H9 (cell line): ENCODE results near the gene TRIM77. TPM values are rescaled to one million over a fixed set of nuclear protein-coding genes. Genes with fewer than 3 reads are reported as not detected.
"Not testable (repeated sequence)": the region's sequence is repeated elsewhere in the genome, so short reads cannot be mapped to it uniquely, and the experiment has no call there.

Source experiments
- DNase-seq: peaks from one replicate; pipeline ENCODE4 v3.0.0-alpha.2; 2017
- H2AFZ ChIP-seq: one replicate; pipeline ENCODE4 v1.6.1; 2013; ENCODE audit warnings: mild to moderate bottlenecking, low read length, control low read depth, moderate library complexity
- H2AK5ac ChIP-seq: 2 replicates; pipeline ENCODE4 v1.6.1; 2013; ENCODE audit warnings: low read length, control low read depth, mixed read lengths; ENCODE audit not compliant: insufficient read length
- H2BK120ac ChIP-seq: one replicate; pipeline ENCODE4 v1.6.1; 2013; ENCODE audit warnings: low read depth, mild to moderate bottlenecking, low read length, control low read depth, inconsistent platforms; ENCODE audit not compliant: poor library complexity, severe bottlenecking
- H2BK12ac ChIP-seq: 2 replicates; pipeline ENCODE4 v1.6.1; 2013; ENCODE audit warnings: low read length, control low read depth, mixed read lengths, low read depth; ENCODE audit not compliant: insufficient read length
- H2BK15ac ChIP-seq: 2 replicates; pipeline ENCODE4 v1.6.1; 2013; ENCODE audit warnings: low read depth, low read length, control low read depth
- H2BK20ac ChIP-seq: one replicate; pipeline ENCODE4 v1.6.1; 2013; ENCODE audit warnings: low read depth, mild to moderate bottlenecking, low read length, control low read depth, inconsistent platforms; ENCODE audit not compliant: poor library complexity, severe bottlenecking
- H2BK5ac ChIP-seq: 2 replicates; pipeline ENCODE4 v1.6.1; 2013; ENCODE audit warnings: low read length, control low read depth, mixed read lengths; ENCODE audit not compliant: insufficient read length
- H3K14ac ChIP-seq: 2 replicates; pipeline ENCODE4 v1.6.1; 2013; ENCODE audit warnings: low read length, control low read depth; ENCODE audit not compliant: insufficient read depth
- H3K18ac ChIP-seq: 2 replicates; pipeline ENCODE4 v1.6.1; 2013; ENCODE audit warnings: low read depth, mild to moderate bottlenecking, mixed read lengths, low read length, control low read depth; ENCODE audit not compliant: insufficient read length
- H3K23ac ChIP-seq: 2 replicates; pipeline ENCODE4 v1.6.1; 2013; ENCODE audit warnings: low read length, control low read depth, mixed read lengths, low read depth; ENCODE audit not compliant: insufficient read length
- H3K23me2 ChIP-seq: 2 replicates; pipeline ENCODE4 v1.6.1; 2013; ENCODE audit warnings: low read depth, mild to moderate bottlenecking, mixed read lengths, low read length, control low read depth; ENCODE audit not compliant: insufficient read length, poor library complexity, severe bottlenecking
- H3K27ac ChIP-seq: 2 replicates; pipeline ENCODE4 v1.5.1; 2013; ENCODE audit warnings: low read length, control low read depth, mixed read lengths, low read depth; ENCODE audit not compliant: insufficient read length
- H3K27me3 ChIP-seq: 2 replicates; pipeline ENCODE4 v1.6.1; 2013; ENCODE audit warnings: low read length, control low read depth, inconsistent platforms; ENCODE audit not compliant: insufficient read depth
- H3K4ac ChIP-seq: 2 replicates; pipeline ENCODE4 v1.6.1; 2013; ENCODE audit warnings: low read depth, mild to moderate bottlenecking, control low read depth, inconsistent platforms, low read length, moderate library complexity
- H3K4me1 ChIP-seq: 2 replicates; pipeline ENCODE4 v1.6.1; 2013; ENCODE audit warnings: low read length, control low read depth, inconsistent platforms; ENCODE audit not compliant: insufficient read depth
- H3K4me2 ChIP-seq: 2 replicates; pipeline ENCODE4 v1.6.1; 2013; ENCODE audit warnings: low read length, control low read depth, mixed read lengths; ENCODE audit not compliant: insufficient read length, insufficient read depth
- H3K56ac ChIP-seq: 2 replicates; pipeline ENCODE4 v1.6.1; 2013; ENCODE audit warnings: low read depth, mild to moderate bottlenecking, mixed read lengths, low read length, control low read depth; ENCODE audit not compliant: insufficient read length
- H3K79me1 ChIP-seq: 2 replicates; pipeline ENCODE4 v1.6.1; 2013; ENCODE audit warnings: low read depth, mild to moderate bottlenecking, moderate library complexity, low read length, control low read depth, inconsistent platforms; ENCODE audit not compliant: insufficient read depth, poor library complexity, severe bottlenecking
- H3K79me2 ChIP-seq: 2 replicates; pipeline ENCODE4 v1.6.1; 2013; ENCODE audit warnings: low read length, control low read depth, inconsistent platforms; ENCODE audit not compliant: insufficient read depth
- H3K9ac ChIP-seq: 2 replicates; pipeline ENCODE4 v1.6.1; 2013; ENCODE audit warnings: low read length, control low read depth, mixed read lengths; ENCODE audit not compliant: insufficient read length; ENCODE audit errors: extremely low read depth
- H3K9me3 ChIP-seq: one replicate; pipeline ENCODE4 v1.6.1; 2013; ENCODE audit warnings: low read depth, low read length, inconsistent platforms; ENCODE audit not compliant: control insufficient read depth
- H3T11ph ChIP-seq: one replicate; pipeline ENCODE4 v1.6.1; 2013; ENCODE audit warnings: mild to moderate bottlenecking, low read length, control low read depth, inconsistent platforms
- H4K20me1 ChIP-seq: one replicate; pipeline ENCODE4 v1.6.1; 2013; ENCODE audit not compliant: control insufficient read depth, insufficient read length, insufficient read depth
- H4K5ac ChIP-seq: 2 replicates; pipeline ENCODE4 v1.6.1; 2013; ENCODE audit warnings: low read depth, mild to moderate bottlenecking, mixed read lengths, low read length, control low read depth; ENCODE audit not compliant: insufficient read length
- H4K8ac ChIP-seq: replicated peaks from 2 replicates; pipeline ENCODE4 v1.6.1; 2013; ENCODE audit warnings: low read length, control low read depth, mixed read lengths, low read depth; ENCODE audit not compliant: insufficient read length
- H4K91ac ChIP-seq: 2 replicates; pipeline ENCODE4 v1.6.1; 2013; ENCODE audit warnings: low read depth, mild to moderate bottlenecking, moderate library complexity, mixed read lengths, low read length, control low read depth; ENCODE audit not compliant: insufficient read length
- H3K27ac Mint-ChIP-seq, 3 experiments: 2 replicates in 2 of 3; 3 replicates in 1 of 3; pipeline ENCODE4 v1.8.0; 2020 to 2021; ENCODE audit warnings: mixed read lengths in 3 of 3, mild to moderate bottlenecking in 1 of 3, moderate library complexity in 1 of 3
- H3K27me3 Mint-ChIP-seq: 2 replicates; pipeline ENCODE4 v1.8.0; 2021; ENCODE audit warnings: low read depth, mild to moderate bottlenecking, moderate library complexity, mixed read lengths
- H3K36me3 Mint-ChIP-seq, 3 experiments: 2 replicates in 2 of 3; 3 replicates in 1 of 3; pipeline ENCODE4 v1.8.0; 2020 to 2021; ENCODE audit warnings: low read depth in 3 of 3, mixed read lengths in 3 of 3; ENCODE audit not compliant: insufficient read depth in 1 of 3
- H3K4me1 Mint-ChIP-seq, 2 experiments: 2 replicates each; pipeline ENCODE4 v1.8.0; 2020; ENCODE audit warnings: mixed read lengths in 2 of 2
- H3K4me3 Mint-ChIP-seq, 2 experiments: 2 replicates in 1 of 2; 3 replicates in 1 of 2; pipeline ENCODE4 v1.8.0; 2020 to 2021; ENCODE audit warnings: mild to moderate bottlenecking in 2 of 2, mixed read lengths in 2 of 2, moderate library complexity in 1 of 2
- H3K9me3 Mint-ChIP-seq, 2 experiments: 2 replicates in 1 of 2; 3 replicates in 1 of 2; pipeline ENCODE4 v1.8.0; 2020; ENCODE audit warnings: mild to moderate bottlenecking in 2 of 2, mixed read lengths in 2 of 2, moderate library complexity in 1 of 2
- WGBS: extraction: QIAGEN DNeasy Blood & Tissue Kit; methylation state at CpG from one replicate; pipeline ENCODE4 v1.1.7; 2013; ENCODE audit warnings: missing lambda C conversion rate, low lambda C conversion rate, mixed read lengths; ENCODE audit not compliant: insufficient read length; ENCODE audit errors: extremely low coverage; 5-methylcytosine and 5-hydroxymethylcytosine counted together
- total RNA-seq: library from RNA; stranded (reverse); gene quantifications from 2 replicates; pipeline ENCODE4 v1.2.1, GENCODE V29; 2021

Gene TRIM77
- total RNA-seq, 1 experiment from 2014 or later, result not detected

- H3T11ph ChIP-seq, H2BK12ac ChIP-seq, H3K9me3 Mint-ChIP-seq, H3K79me2 ChIP-seq, H3K9me3 ChIP-seq, H2BK15ac ChIP-seq, H3K27me3 ChIP-seq, H2AFZ ChIP-seq, H4K8ac ChIP-seq, H3K79me1 ChIP-seq, H2AK5ac ChIP-seq, H3K9ac ChIP-seq, H3K23ac ChIP-seq, H2BK5ac ChIP-seq, H3K4ac ChIP-seq, H3K36me3 Mint-ChIP-seq, H3K14ac ChIP-seq, H3K4me1 ChIP-seq, H4K20me1 ChIP-seq, H4K91ac ChIP-seq, H3K27ac ChIP-seq, H4K5ac ChIP-seq, H3K56ac ChIP-seq, H3K27me3 Mint-ChIP-seq, H3K4me1 Mint-ChIP-seq, H2BK120ac ChIP-seq, DNase-seq, H3K23me2 ChIP-seq, H2BK20ac ChIP-seq: not testable (repeated sequence)
- no CpG with 5 or more reads among the region's 28 CpGs for WGBS
- Mint-ChIP-seq H3K4me3 (peak overlapping the region; percentile 57 to 60; a peak in 4 of 5 replicates), H3K27ac (peak overlapping the region; percentile 61 to 97 (median 89); a peak in 6 of 7 replicates)
- H3K4me2 ChIP-seq, result peak overlapping the region; percentile 21
- H3K18ac ChIP-seq, result peak overlapping the region; percentile 70
These were observed 34.1 kb downstream of the TRIM77 start for GRCh38 chr11:89744158-89744557.

- H2BK120ac ChIP-seq, H3K14ac ChIP-seq, H3K4me1 ChIP-seq, H2BK5ac ChIP-seq, H4K5ac ChIP-seq, H2BK20ac ChIP-seq, H3K9me3 Mint-ChIP-seq, H3K18ac ChIP-seq, H3K56ac ChIP-seq, H3K4ac ChIP-seq, H4K91ac ChIP-seq, H4K20me1 ChIP-seq, H3K4me2 ChIP-seq, H3K4me3 Mint-ChIP-seq, H3K23ac ChIP-seq, H3K79me2 ChIP-seq, H3K9ac ChIP-seq, H2AK5ac ChIP-seq, DNase-seq, H3K27me3 Mint-ChIP-seq, H2AFZ ChIP-seq, H3T11ph ChIP-seq, H3K27ac Mint-ChIP-seq, H3K9me3 ChIP-seq, H3K27ac ChIP-seq, H3K4me1 Mint-ChIP-seq, H2BK12ac ChIP-seq, H3K27me3 ChIP-seq, H2BK15ac ChIP-seq, H4K8ac ChIP-seq, H3K36me3 Mint-ChIP-seq, H3K23me2 ChIP-seq, H3K79me1 ChIP-seq: not testable (repeated sequence)
These were observed 40.7 kb downstream of the TRIM77 start for GRCh38 chr11:89750822-89751221.

Other genes starting within 250 kb of the TRIM77 start
- 2.3 and 3.0 TPM in 2 replicates for gene NOX4, start 218.9 kb upstream of the TRIM77 start, total RNA-seq
- gene TRIM49, start 98.3 kb downstream of the TRIM77 start, total RNA-seq, result not detected in 2 replicates
- not detected in 2 replicates for gene TRIM64B, start 168.2 kb downstream of the TRIM77 start, total RNA-seq
- gene TRIM49D1, start 211.9 kb downstream of the TRIM77 start, total RNA-seq, result not detected in 2 replicates
- not detected in 2 replicates for gene TRIM49D2, start 213.8 kb downstream of the TRIM77 start, total RNA-seq